GM12878 (cell line): ENCODE results near the gene PRPS2. TPM values are rescaled to one million over a fixed set of nuclear protein-coding genes. Genes with fewer than 3 reads are reported as not detected.

ENCODE experiments used
- ATAC-seq: fragments of 200-7000 bp; cut with Tn5 transposase; 3 replicates; pipeline ENCODE4 v1.9.1; 2020; ENCODE audit warnings: mild to moderate bottlenecking, moderate library complexity
- BruUV-seq: library from RNA; stranded (reverse); fragments of 400-500 nt; replicated peaks from 2 replicates; lab custom pipeline; 2021; lab: Mats Ljungman, UMichigan
- CTCF ChIA-PET: fragments of 300-600 bp; sonication (Branson Sonifier 250); formaldehyde crosslinking; extraction: SDS; loops from one replicate; lab custom pipeline; 2021; ENCODE audit warnings: inconsistent platforms; lab: Yijun Ruan, JAX
- POLR2A ChIA-PET: fragments of 350-600 bp; formaldehyde crosslinking; extraction: SDS; loops from one replicate; lab custom pipeline; 2021; ENCODE audit warnings: inconsistent platforms; lab: Charles Lee
- RAD21 ChIA-PET: fragments of 300-600 bp; sonication (Branson Sonifier 250); formaldehyde crosslinking; loops from one replicate; lab custom pipeline; 2023; ENCODE audit warnings: antibody characterized with exemption; ENCODE audit not compliant: unreplicated experiment; lab: Charles Lee
- SMC1A ChIA-PET: fragments of 300-600 bp; sonication (Branson Sonifier 250); formaldehyde crosslinking; loops from one replicate; lab custom pipeline; 2023; ENCODE audit not compliant: unreplicated experiment, uncharacterized antibody; lab: Charles Lee
- DNase-seq: peaks from one replicate; pipeline ENCODE4 v3.0.0-alpha.2; 2011; ENCODE audit warnings: low read depth, low spot score
- FAIRE-seq: peaks from 3 replicates; lab custom pipeline; 2011; peaks lifted over from hg19 to GRCh38; lab: Jason Lieb, UNC
- H2AFZ ChIP-seq: 2 replicates; pipeline ENCODE4 v1.6.0; 2011; ENCODE audit warnings: low read depth, low read length, control low read depth; ENCODE audit not compliant: control insufficient read depth
- H3K27ac ChIP-seq: 2 replicates; pipeline ENCODE4 v1.5.1; 2011; ENCODE audit warnings: control low read depth; ENCODE audit not compliant: control insufficient read depth, insufficient read depth
- H3K27me3 ChIP-seq, 2 experiments: replicated peaks in 1 of 2; 2 replicates each; pipeline versions ENCODE4 v1.6.0 to v1.6.1; 2011; ENCODE audit warnings: low read length in 1 of 2; ENCODE audit not compliant: control insufficient read depth in 2 of 2, insufficient read depth in 2 of 2
- H3K36me3 ChIP-seq, 2 experiments: 2 replicates each; pipeline ENCODE4 v1.5.1; 2011; ENCODE audit warnings: low read length in 1 of 2; ENCODE audit not compliant: control insufficient read depth in 2 of 2, insufficient read depth in 2 of 2
- H3K4me1 ChIP-seq: 2 replicates; pipeline ENCODE4 v1.6.1; 2011; ENCODE audit warnings: mild to moderate bottlenecking, low read length, moderate library complexity, mixed read lengths; ENCODE audit not compliant: control insufficient read depth, insufficient read depth
- H3K4me2 ChIP-seq: 2 replicates; pipeline ENCODE4 v1.6.0; 2011; ENCODE audit warnings: control low read depth; ENCODE audit not compliant: control insufficient read depth, insufficient read depth
- H3K4me3 ChIP-seq: fragments of 200-600 bp; sonication (generic); 2 replicates; pipeline ENCODE4 v1.5.1; 2016
- H3K79me2 ChIP-seq: 2 replicates; pipeline ENCODE4 v1.6.0; 2011; ENCODE audit warnings: low read length; ENCODE audit not compliant: control insufficient read depth, insufficient read depth
- H3K9ac ChIP-seq: 2 replicates; pipeline ENCODE4 v1.8.0; 2011; ENCODE audit warnings: low read length, control low read depth, mixed read lengths; ENCODE audit not compliant: control insufficient read depth, insufficient read depth
- H3K9me3 ChIP-seq: replicated peaks from 3 replicates; pipeline ENCODE4 v1.5.1; 2011; ENCODE audit warnings: mild to moderate bottlenecking, low read length; ENCODE audit not compliant: control insufficient read depth, insufficient read depth
- H4K20me1 ChIP-seq: 2 replicates; pipeline ENCODE4 v1.6.0; 2011; ENCODE audit not compliant: control insufficient read depth, insufficient read depth
- CHD2 ChIP-seq: IDR thresholded peaks from 2 replicates; pipeline ENCODE4 v1.6.1; 2011; ENCODE audit warnings: low read depth, low read length, improper control_type of control experiment, borderline replicate concordance
- GATAD2B ChIP-seq: fragments of 450-650 bp; conservative IDR thresholded peaks from 2 replicates; pipeline ENCODE4 v1.6.1; 2017; ENCODE audit warnings: low read depth, mild to moderate bottlenecking, moderate library complexity
- RAD51 ChIP-seq: fragments of 450-650 bp; IDR thresholded peaks from 2 replicates; pipeline ENCODE4 v1.6.1; 2016; ENCODE audit warnings: moderate library complexity, mild to moderate bottlenecking, inconsistent platforms
- RUNX3 ChIP-seq: IDR thresholded peaks from 2 replicates; pipeline ENCODE4 v1.6.1; 2012; ENCODE audit warnings: low read length, inconsistent platforms
- SPI1 ChIP-seq: IDR thresholded peaks from 2 replicates; pipeline ENCODE4 v1.6.1; 2011; ENCODE audit warnings: low read depth, mild to moderate bottlenecking, low read length, moderate library complexity, borderline replicate concordance; ENCODE audit not compliant: insufficient read depth
- WGBS: methylation state at CpG from one replicate; pipeline ENCODE4 v1.1.6; 2016; ENCODE audit warnings: low lambda C conversion rate; ENCODE audit not compliant: insufficient replicate concordance, insufficient coverage; ENCODE audit errors: missing lambda C conversion rate; 5-methylcytosine and 5-hydroxymethylcytosine counted together
- in situ Hi-C: fragments of 300-500 bp; cut with MboI; formaldehyde crosslinking; loops from 9 replicates; pipeline ENCODE4 v1.14.3; 2018; ENCODE audit warnings: mixed read lengths
- intact Hi-C: fragments of 100-400 bp; cut with micrococcal nuclease; formaldehyde crosslinking; loops from one replicate; pipeline ENCODE4 v1.14.2; 2022; ENCODE audit not compliant: unreplicated experiment
- polyA plus RNA-seq, 11 experiments: library from polyadenylated mRNA; depleted of rRNA in 4 of 11; unstranded in 6 of 11; stranded (reverse) in 5 of 11; fragments of >200 nt; fragmentation: Nextera tagmentation in 4 of 11; fragmentation: Illumina TruSeq in 1 of 11; extraction: Ambion mirVana in 4 of 11; extraction: Trizol in 1 of 11; gene quantifications; 1 replicate in 1 of 11; 2 replicates in 10 of 11; pipeline versions ENCODE4 v1.2.1 to v1.2.3, GENCODE V29; 2011 to 2016; ENCODE audit warnings: inconsistent platforms in 2 of 11, missing spikeins in 2 of 11, low read depth in 1 of 11
- total RNA-seq, 4 experiments: library from RNA; depleted of rRNA in 3 of 4; stranded (reverse); fragments of >200 nt in 3 of 4; fragmentation: Illumina TruSeq in 1 of 4; extraction: Trizol in 1 of 4; gene quantifications; 2 replicates each; pipeline versions ENCODE4 v1.2.1 to v1.2.3, GENCODE V29; 2013 to 2021
- TF ChIP-seq, protein P1 (sequence below): IDR thresholded peaks from 2 replicates; pipeline ENCODE4 v1.6.1; 2011; ENCODE audit warnings: low read depth, low read length, improper control_type of control experiment, borderline replicate concordance
- TF ChIP-seq, protein P2 (sequence below): fragments of 450-650 bp; formaldehyde crosslinking; IDR thresholded peaks from 2 replicates; pipeline ENCODE4 v1.4.0; 2022; ENCODE audit warnings: mild to moderate bottlenecking, moderate library complexity
- TF ChIP-seq, protein P3 (sequence below): IDR thresholded peaks from 2 replicates; pipeline ENCODE4 v1.6.1; 2012; ENCODE audit warnings: low read depth, low read length, improper control_type of control experiment

The PRPS2 gene
- total and polyA plus RNA-seq, 10 of the 15 experiments (the other 5 are each of a cell fraction or from before 2014, with no cell fraction given): 44.1 to 102 (median 58.2) TPM

DNA sequence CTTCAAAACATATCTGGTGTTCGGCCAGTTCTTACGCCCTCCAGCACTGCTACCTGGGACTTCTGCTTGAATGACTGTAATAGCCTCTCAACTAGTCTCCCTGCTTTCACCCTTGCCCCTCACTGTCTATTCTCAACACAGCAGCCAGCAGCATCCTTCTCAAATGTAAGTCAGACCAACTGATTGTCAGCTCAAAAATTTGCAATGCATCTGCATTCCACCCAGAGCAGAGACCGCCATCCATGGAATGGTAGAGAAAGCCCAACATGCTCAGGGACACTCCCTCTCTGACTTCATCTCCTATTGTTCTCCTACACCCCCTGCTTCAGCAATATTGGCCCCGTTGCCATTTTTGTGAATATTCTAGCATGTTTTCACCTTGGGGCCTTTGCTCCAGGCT is 81.5 kb downstream of the PRPS2 start:
- ChIA-PET RAD21 (interaction anchor here (1.1 to 2.6 kb wide), 2 partner anchors 17 to 58 kb away, joined by 4 to 12 read pairs; no protein-coding TSS in a partner anchor), CTCF (interaction anchor here (1.6 to 2.5 kb wide), 2 partner anchors 28 to 58 kb away, joined by 5 to 6 read pairs; no protein-coding TSS in a partner anchor), POLR2A (interaction anchor here (1.2 to 1.8 kb wide), 2 partner anchors 15 to 18 kb away, joined by 3 to 8 read pairs; no protein-coding TSS in a partner anchor), SMC1A (interaction anchor here (1.0 to 8.0 kb wide), 5 partner anchors 10 to 73 kb away, joined by 3 to 77 read pairs (median 5); no protein-coding TSS in a partner anchor)
- Histone ChIP-seq H3K4me2 (peak overlapping the region; percentile 57), H3K9me3 (no peaks in the 10 kb centered on the region; the same call in 1 of the 3 replicates), H3K27me3 (no peaks in the 10 kb centered on the region), H3K4me1 (peaks cover 22% of the 10 kb centered on the region), H2AFZ (no peak overlapping the region), H3K36me3 (peaks cover 4 to 21% of the 10 kb centered on the region in 2 experiments), H3K4me3 (peak overlapping the region; percentile 28; the same call in 1 of the 2 replicates), H3K27ac (no peak overlapping the region), H3K9ac (no peak overlapping the region)
- BruUV-seq: no TSS peak
- intact Hi-C loops: no loop called here
- ATAC-seq: no peak
- TF ChIP-seq, protein P1, sequence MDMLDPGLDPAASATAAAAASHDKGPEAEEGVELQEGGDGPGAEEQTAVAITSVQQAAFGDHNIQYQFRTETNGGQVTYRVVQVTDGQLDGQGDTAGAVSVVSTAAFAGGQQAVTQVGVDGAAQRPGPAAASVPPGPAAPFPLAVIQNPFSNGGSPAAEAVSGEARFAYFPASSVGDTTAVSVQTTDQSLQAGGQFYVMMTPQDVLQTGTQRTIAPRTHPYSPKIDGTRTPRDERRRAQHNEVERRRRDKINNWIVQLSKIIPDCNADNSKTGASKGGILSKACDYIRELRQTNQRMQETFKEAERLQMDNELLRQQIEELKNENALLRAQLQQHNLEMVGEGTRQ: no peak
- TF ChIP-seq CHD2: no peak
- no peak for TF ChIP-seq RUNX3
- TF ChIP-seq, protein P2, sequence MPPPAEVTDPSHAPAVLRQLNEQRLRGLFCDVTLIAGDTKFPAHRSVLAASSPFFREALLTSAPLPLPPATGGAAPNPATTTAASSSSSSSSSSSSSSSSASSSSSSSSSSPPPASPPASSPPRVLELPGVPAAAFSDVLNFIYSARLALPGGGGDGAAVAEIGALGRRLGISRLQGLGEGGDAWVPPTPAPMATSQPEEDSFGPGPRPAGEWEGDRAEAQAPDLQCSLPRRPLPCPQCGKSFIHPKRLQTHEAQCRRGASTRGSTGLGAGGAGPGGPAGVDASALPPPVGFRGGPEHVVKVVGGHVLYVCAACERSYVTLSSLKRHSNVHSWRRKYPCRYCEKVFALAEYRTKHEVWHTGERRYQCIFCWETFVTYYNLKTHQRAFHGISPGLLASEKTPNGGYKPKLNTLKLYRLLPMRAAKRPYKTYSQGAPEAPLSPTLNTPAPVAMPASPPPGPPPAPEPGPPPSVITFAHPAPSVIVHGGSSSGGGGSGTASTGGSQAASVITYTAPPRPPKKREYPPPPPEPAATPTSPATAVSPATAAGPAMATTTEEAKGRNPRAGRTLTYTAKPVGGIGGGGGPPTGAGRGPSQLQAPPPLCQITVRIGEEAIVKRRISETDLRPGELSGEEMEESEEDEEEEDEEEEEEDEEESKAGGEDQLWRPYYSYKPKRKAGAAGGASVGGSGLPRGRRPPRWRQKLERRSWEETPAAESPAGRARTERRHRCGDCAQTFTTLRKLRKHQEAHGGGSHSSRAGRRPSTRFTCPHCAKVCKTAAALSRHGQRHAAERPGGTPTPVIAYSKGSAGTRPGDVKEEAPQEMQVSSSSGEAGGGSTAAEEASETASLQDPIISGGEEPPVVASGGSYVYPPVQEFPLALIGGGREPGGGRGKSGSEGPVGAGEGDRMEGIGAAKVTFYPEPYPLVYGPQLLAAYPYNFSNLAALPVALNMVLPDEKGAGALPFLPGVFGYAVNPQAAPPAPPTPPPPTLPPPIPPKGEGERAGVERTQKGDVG (CRISPR knock-in tag): no peak
- TF ChIP-seq, protein P3, sequence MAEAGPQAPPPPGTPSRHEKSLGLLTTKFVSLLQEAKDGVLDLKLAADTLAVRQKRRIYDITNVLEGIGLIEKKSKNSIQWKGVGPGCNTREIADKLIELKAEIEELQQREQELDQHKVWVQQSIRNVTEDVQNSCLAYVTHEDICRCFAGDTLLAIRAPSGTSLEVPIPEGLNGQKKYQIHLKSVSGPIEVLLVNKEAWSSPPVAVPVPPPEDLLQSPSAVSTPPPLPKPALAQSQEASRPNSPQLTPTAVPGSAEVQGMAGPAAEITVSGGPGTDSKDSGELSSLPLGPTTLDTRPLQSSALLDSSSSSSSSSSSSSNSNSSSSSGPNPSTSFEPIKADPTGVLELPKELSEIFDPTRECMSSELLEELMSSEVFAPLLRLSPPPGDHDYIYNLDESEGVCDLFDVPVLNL: no peak
- no peak for TF ChIP-seq SPI1
- TF ChIP-seq RAD51: no peak
- no peak for TF ChIP-seq GATAD2B
- TF ChIP-seq, all 136 proteins: peak for 0
- peaks cover 73% of the 10 kb centered on the region for H3K79me2 ChIP-seq
- in situ Hi-C loops: no loop called here
- no peaks in the 10 kb centered on the region for H4K20me1 ChIP-seq
- WGBS: 67% methylated on average over 4 of the region's 4 CpGs
- DNase-seq (no peak), FAIRE-seq (no peak)

Other genes starting within 250 kb of the PRPS2 start
- 19.5 and 24.9 TPM in 2 replicates for gene TLR7, start 75.7 kb downstream of the PRPS2 start, total RNA-seq (2014; rRNA removed)
- 33.5 and 36.5 TPM in 2 replicates for gene TLR7, start 75.7 kb downstream of the PRPS2 start, total RNA-seq (2014; rRNA removed; fragmentation: Illumina TruSeq; extraction: Trizol)
- gene TLR7, start 75.7 kb downstream of the PRPS2 start, total RNA-seq (2021): 24.9 and 25.2 TPM in 2 replicates
- gene TLR7, start 75.7 kb downstream of the PRPS2 start, polyA plus RNA-seq (2011; rRNA removed): 44.4 and 58.0 TPM in 2 replicates
- 39.1 and 57.1 TPM in 2 replicates for gene TLR7, start 75.7 kb downstream of the PRPS2 start, polyA plus RNA-seq (2014; fragmentation: Illumina TruSeq; extraction: Trizol)
- gene TLR7, start 75.7 kb downstream of the PRPS2 start, polyA plus RNA-seq (2014; fragmentation: Nextera tagmentation; extraction: Ambion mirVana): 10 to 100 TPM; 12.0 to 13.1 TPM
- gene TLR7, start 75.7 kb downstream of the PRPS2 start, polyA plus RNA-seq (2014; rRNA removed): 18.0 and 21.9 TPM in 2 replicates
- gene TLR7, start 75.7 kb downstream of the PRPS2 start, polyA plus RNA-seq (2016; fragmentation: Nextera tagmentation; extraction: Ambion mirVana): 10 to 100 TPM; 19.5 to 23.3 TPM
- gene TLR8, start 115.2 kb downstream of the PRPS2 start, total RNA-seq (2014; rRNA removed): not detected in 2 replicates
- gene TLR8, start 115.2 kb downstream of the PRPS2 start, total RNA-seq (2014; rRNA removed; fragmentation: Illumina TruSeq; extraction: Trizol): not detected in 2 replicates
- not detected in 2 replicates for gene TLR8, start 115.2 kb downstream of the PRPS2 start, total RNA-seq (2021)
- gene TLR8, start 115.2 kb downstream of the PRPS2 start, polyA plus RNA-seq (2011; rRNA removed): 0.04 TPM in 1 of 2 replicates, not detected in the other
- not detected in 2 replicates for gene TLR8, start 115.2 kb downstream of the PRPS2 start, polyA plus RNA-seq (2014; fragmentation: Illumina TruSeq; extraction: Trizol)
- gene TLR8, start 115.2 kb downstream of the PRPS2 start, polyA plus RNA-seq (2014; fragmentation: Nextera tagmentation; extraction: Ambion mirVana): not detected
- 0.03 TPM in 1 of 2 replicates, not detected in the other for gene TLR8, start 115.2 kb downstream of the PRPS2 start, polyA plus RNA-seq (2014; rRNA removed)
- not detected for gene TLR8, start 115.2 kb downstream of the PRPS2 start, polyA plus RNA-seq (2016; fragmentation: Nextera tagmentation; extraction: Ambion mirVana)
- 20,095 and 20,513 TPM in 2 replicates for gene TMSB4X, start 183.7 kb downstream of the PRPS2 start, total RNA-seq (2014; rRNA removed)
- 14,081 and 14,526 TPM in 2 replicates for gene TMSB4X, start 183.7 kb downstream of the PRPS2 start, total RNA-seq (2014; rRNA removed; fragmentation: Illumina TruSeq; extraction: Trizol)
- 15,676 and 15,778 TPM in 2 replicates for gene TMSB4X, start 183.7 kb downstream of the PRPS2 start, total RNA-seq (2021)
- gene TMSB4X, start 183.7 kb downstream of the PRPS2 start, polyA plus RNA-seq (2011; rRNA removed): 13,924 and 13,999 TPM in 2 replicates
- 22,521 and 25,739 TPM in 2 replicates for gene TMSB4X, start 183.7 kb downstream of the PRPS2 start, polyA plus RNA-seq (2014; fragmentation: Illumina TruSeq; extraction: Trizol)
- over 10,000 TPM; 32,576 to 35,408 TPM for gene TMSB4X, start 183.7 kb downstream of the PRPS2 start, polyA plus RNA-seq (2014; fragmentation: Nextera tagmentation; extraction: Ambion mirVana)
- 21,672 and 21,926 TPM in 2 replicates for gene TMSB4X, start 183.7 kb downstream of the PRPS2 start, polyA plus RNA-seq (2014; rRNA removed)
- gene TMSB4X, start 183.7 kb downstream of the PRPS2 start, polyA plus RNA-seq (2016; fragmentation: Nextera tagmentation; extraction: Ambion mirVana): over 10,000 TPM; 35,271 to 37,234 TPM